IMR-90 (cell line): ENCODE data around the gene EPB41L5.

ENCODE experiments used
- CEBPB ChIP-seq: IDR thresholded peaks from 2 replicates; pipeline ENCODE4 v1.6.1; 2012; ENCODE audit warnings: low read depth, low read length, improper control_type of control experiment
- CHD1 ChIP-seq: IDR thresholded peaks from 2 replicates; pipeline ENCODE4 v1.6.1; 2012; ENCODE audit warnings: low read depth, low read length, improper control_type of control experiment
- FOS ChIP-seq: fragments of 150-350 bp; IDR thresholded peaks from 2 replicates; pipeline ENCODE4 v1.6.1; 2016; ENCODE audit warnings: low read depth, low read length
- MAZ ChIP-seq: IDR thresholded peaks from 2 replicates; pipeline ENCODE4 v1.6.1; 2012; ENCODE audit warnings: low read depth, mild to moderate bottlenecking, low read length, improper control_type of control experiment, moderate library complexity, borderline replicate concordance
- MXI1 ChIP-seq: IDR thresholded peaks from 2 replicates; pipeline ENCODE4 v1.6.1; 2012; ENCODE audit warnings: low read depth, mild to moderate bottlenecking, low read length, moderate library complexity, borderline replicate concordance
- NFE2L2 ChIP-seq: fragments of 150-350 bp; IDR thresholded peaks from 2 replicates; pipeline ENCODE4 v1.6.1; 2016; ENCODE audit warnings: low read depth, mild to moderate bottlenecking, low read length
- POLR2A ChIP-seq: IDR thresholded peaks from 2 replicates; pipeline ENCODE4 v1.6.1; 2012; ENCODE audit warnings: mild to moderate bottlenecking, low read depth, low read length
- RAD21 ChIP-seq: IDR thresholded peaks from 2 replicates; pipeline ENCODE4 v1.6.1; 2012; ENCODE audit warnings: low read length, improper control_type of control experiment
- RCOR1 ChIP-seq: IDR thresholded peaks from 2 replicates; pipeline ENCODE4 v1.6.1; 2012; ENCODE audit warnings: mild to moderate bottlenecking, low read length, improper control_type of control experiment; ENCODE audit not compliant: insufficient replicate concordance
- SMC3 ChIP-seq: fragments of 150-350 bp; IDR thresholded peaks from 2 replicates; pipeline ENCODE4 v1.6.1; 2016; ENCODE audit warnings: low read depth, mild to moderate bottlenecking, antibody characterized with exemption, low read length, moderate library complexity
- TF ChIP-seq, protein P1 (sequence below): conservative IDR thresholded peaks from 2 replicates; pipeline ENCODE4 v1.5.1; 2012; ENCODE audit warnings: mild to moderate bottlenecking, low read depth, low read length, improper control_type of control experiment

DNA sequence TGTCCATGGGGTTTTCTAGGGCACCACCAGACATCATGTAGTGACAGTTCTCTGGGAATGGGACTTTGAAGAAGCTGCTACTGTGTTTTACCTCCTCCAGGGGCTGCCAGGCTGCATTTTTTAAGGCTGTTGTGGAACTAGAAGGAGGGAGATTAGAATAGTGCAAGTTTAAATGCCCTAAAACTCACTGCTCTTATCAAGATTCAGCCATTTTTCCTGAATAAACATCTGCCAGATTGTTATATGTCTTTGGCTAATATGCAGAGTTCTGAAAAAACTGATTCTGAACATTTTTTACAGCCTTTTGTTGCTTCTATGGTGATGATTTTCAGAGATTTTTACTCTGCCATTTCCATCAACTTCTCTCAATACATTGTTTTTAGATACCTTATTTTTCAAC, 8.6 kb upstream of the EPB41L5 start:
- TF ChIP-seq POLR2A (no peak), MAZ (no peak), CHD1 (no peak), SMC3 (no peak), MXI1 (no peak), NFE2L2 (no peak), RAD21 (no peak), RCOR1 (no peak), FOS (no peak), CEBPB (no peak)
- TF ChIP-seq, protein P1, sequence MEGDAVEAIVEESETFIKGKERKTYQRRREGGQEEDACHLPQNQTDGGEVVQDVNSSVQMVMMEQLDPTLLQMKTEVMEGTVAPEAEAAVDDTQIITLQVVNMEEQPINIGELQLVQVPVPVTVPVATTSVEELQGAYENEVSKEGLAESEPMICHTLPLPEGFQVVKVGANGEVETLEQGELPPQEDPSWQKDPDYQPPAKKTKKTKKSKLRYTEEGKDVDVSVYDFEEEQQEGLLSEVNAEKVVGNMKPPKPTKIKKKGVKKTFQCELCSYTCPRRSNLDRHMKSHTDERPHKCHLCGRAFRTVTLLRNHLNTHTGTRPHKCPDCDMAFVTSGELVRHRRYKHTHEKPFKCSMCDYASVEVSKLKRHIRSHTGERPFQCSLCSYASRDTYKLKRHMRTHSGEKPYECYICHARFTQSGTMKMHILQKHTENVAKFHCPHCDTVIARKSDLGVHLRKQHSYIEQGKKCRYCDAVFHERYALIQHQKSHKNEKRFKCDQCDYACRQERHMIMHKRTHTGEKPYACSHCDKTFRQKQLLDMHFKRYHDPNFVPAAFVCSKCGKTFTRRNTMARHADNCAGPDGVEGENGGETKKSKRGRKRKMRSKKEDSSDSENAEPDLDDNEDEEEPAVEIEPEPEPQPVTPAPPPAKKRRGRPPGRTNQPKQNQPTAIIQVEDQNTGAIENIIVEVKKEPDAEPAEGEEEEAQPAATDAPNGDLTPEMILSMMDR, result no peak
